GM12878 (cell line): Measurements from ENCODE around the gene RPL35A. TPM values are rescaled to one million over a fixed set of nuclear protein-coding genes. Genes with fewer than 3 reads are reported as not detected.

Source experiments
- ATAC-seq: fragments of 200-7000 bp; cut with Tn5 transposase; 3 replicates; pipeline ENCODE4 v1.9.1; 2020; ENCODE audit warnings: mild to moderate bottlenecking, moderate library complexity
- BruUV-seq: library from RNA; stranded (reverse); fragments of 400-500 nt; replicated peaks from 2 replicates; lab custom pipeline; 2021; lab: Mats Ljungman, UMichigan
- CTCF ChIA-PET: fragments of 300-600 bp; sonication (Branson Sonifier 250); formaldehyde crosslinking; extraction: SDS; loops from one replicate; lab custom pipeline; 2021; ENCODE audit warnings: inconsistent platforms; lab: Yijun Ruan, JAX
- POLR2A ChIA-PET: fragments of 350-600 bp; formaldehyde crosslinking; extraction: SDS; loops from one replicate; lab custom pipeline; 2021; ENCODE audit warnings: inconsistent platforms; lab: Charles Lee
- RAD21 ChIA-PET: fragments of 300-600 bp; sonication (Branson Sonifier 250); formaldehyde crosslinking; loops from one replicate; lab custom pipeline; 2023; ENCODE audit warnings: antibody characterized with exemption; ENCODE audit not compliant: unreplicated experiment; lab: Charles Lee
- SMC1A ChIA-PET: fragments of 300-600 bp; sonication (Branson Sonifier 250); formaldehyde crosslinking; loops from one replicate; lab custom pipeline; 2023; ENCODE audit not compliant: unreplicated experiment, uncharacterized antibody; lab: Charles Lee
- DNase-seq: peaks from one replicate; pipeline ENCODE4 v3.0.0-alpha.2; 2011; ENCODE audit warnings: low read depth, low spot score
- FAIRE-seq: peaks from 3 replicates; lab custom pipeline; 2011; peaks lifted over from hg19 to GRCh38; lab: Jason Lieb, UNC
- H2AFZ ChIP-seq: 2 replicates; pipeline ENCODE4 v1.6.0; 2011; ENCODE audit warnings: low read depth, low read length, control low read depth; ENCODE audit not compliant: control insufficient read depth
- H3K27ac ChIP-seq: 2 replicates; pipeline ENCODE4 v1.5.1; 2011; ENCODE audit warnings: control low read depth; ENCODE audit not compliant: control insufficient read depth, insufficient read depth
- H3K27me3 ChIP-seq, 2 experiments: replicated peaks in 1 of 2; 2 replicates each; pipeline versions ENCODE4 v1.6.0 to v1.6.1; 2011; ENCODE audit warnings: low read length in 1 of 2; ENCODE audit not compliant: control insufficient read depth in 2 of 2, insufficient read depth in 2 of 2
- H3K36me3 ChIP-seq, 2 experiments: 2 replicates each; pipeline ENCODE4 v1.5.1; 2011; ENCODE audit warnings: low read length in 1 of 2; ENCODE audit not compliant: control insufficient read depth in 2 of 2, insufficient read depth in 2 of 2
- H3K4me1 ChIP-seq: 2 replicates; pipeline ENCODE4 v1.6.1; 2011; ENCODE audit warnings: mild to moderate bottlenecking, low read length, moderate library complexity, mixed read lengths; ENCODE audit not compliant: control insufficient read depth, insufficient read depth
- H3K4me2 ChIP-seq: 2 replicates; pipeline ENCODE4 v1.6.0; 2011; ENCODE audit warnings: control low read depth; ENCODE audit not compliant: control insufficient read depth, insufficient read depth
- H3K4me3 ChIP-seq: fragments of 200-600 bp; sonication (generic); 2 replicates; pipeline ENCODE4 v1.5.1; 2016
- H3K79me2 ChIP-seq: 2 replicates; pipeline ENCODE4 v1.6.0; 2011; ENCODE audit warnings: low read length; ENCODE audit not compliant: control insufficient read depth, insufficient read depth
- H3K9ac ChIP-seq: 2 replicates; pipeline ENCODE4 v1.8.0; 2011; ENCODE audit warnings: low read length, control low read depth, mixed read lengths; ENCODE audit not compliant: control insufficient read depth, insufficient read depth
- H3K9me3 ChIP-seq: replicated peaks from 3 replicates; pipeline ENCODE4 v1.5.1; 2011; ENCODE audit warnings: mild to moderate bottlenecking, low read length; ENCODE audit not compliant: control insufficient read depth, insufficient read depth
- H4K20me1 ChIP-seq: 2 replicates; pipeline ENCODE4 v1.6.0; 2011; ENCODE audit not compliant: control insufficient read depth, insufficient read depth
- ATF7 ChIP-seq: fragments of 450-650 bp; IDR thresholded peaks from 2 replicates; pipeline ENCODE4 v1.6.1; 2016; ENCODE audit warnings: low read depth, mild to moderate bottlenecking
- CREB1 ChIP-seq: IDR thresholded peaks from 2 replicates; pipeline ENCODE4 v1.6.1; 2012; ENCODE audit warnings: low read depth, mild to moderate bottlenecking, inconsistent platforms
- ETV6 ChIP-seq, 2 experiments: fragments of 450-650 bp in 1 of 2; IDR thresholded peaks in 1 of 2; conservative IDR thresholded peaks in 1 of 2; 2 replicates each; pipeline ENCODE4 v1.6.1; 2014; ENCODE audit warnings: antibody characterized with exemption in 1 of 2, borderline replicate concordance in 1 of 2, low read depth in 1 of 2, mild to moderate bottlenecking in 1 of 2, moderate library complexity in 1 of 2
- HDGF ChIP-seq: fragments of 450-650 bp; IDR thresholded peaks from 2 replicates; pipeline ENCODE4 v1.6.1; 2016; ENCODE audit warnings: antibody characterized with exemption
- KAT2A ChIP-seq: conservative IDR thresholded peaks from 2 replicates; pipeline ENCODE4 v1.6.1; 2011; ENCODE audit warnings: low read depth, low read length; ENCODE audit not compliant: control insufficient read depth
- KLF5 ChIP-seq: fragments of 450-650 bp; IDR thresholded peaks from 2 replicates; pipeline ENCODE4 v1.6.1; 2014; ENCODE audit warnings: mild to moderate bottlenecking; ENCODE audit not compliant: partially characterized antibody
- NFYB ChIP-seq: IDR thresholded peaks from 2 replicates; pipeline ENCODE4 v1.6.1; 2011; ENCODE audit warnings: low read depth, mild to moderate bottlenecking, low read length, improper control_type of control experiment, moderate library complexity; ENCODE audit not compliant: insufficient read depth
- NKRF ChIP-seq: fragments of 450-650 bp; conservative IDR thresholded peaks from 2 replicates; pipeline ENCODE4 v1.6.1; 2017; ENCODE audit warnings: mild to moderate bottlenecking, moderate library complexity
- NR2C2 ChIP-seq: IDR thresholded peaks from 2 replicates; pipeline ENCODE4 v1.6.1; 2011; ENCODE audit warnings: borderline replicate concordance, low read depth; ENCODE audit not compliant: control insufficient read depth, insufficient read length
- NRF1 ChIP-seq: conservative IDR thresholded peaks from 2 replicates; pipeline ENCODE4 v1.6.1; 2011; ENCODE audit warnings: mild to moderate bottlenecking, low read depth, low read length, improper control_type of control experiment
- PML ChIP-seq: IDR thresholded peaks from 2 replicates; pipeline ENCODE4 v1.6.1; 2012; ENCODE audit warnings: low read length, inconsistent platforms
- POLR2AphosphoS5 ChIP-seq: IDR thresholded peaks from 2 replicates; pipeline ENCODE4 v1.6.1; 2011; ENCODE audit warnings: mild to moderate bottlenecking, low read length, inconsistent platforms
- RAD51 ChIP-seq: fragments of 450-650 bp; IDR thresholded peaks from 2 replicates; pipeline ENCODE4 v1.6.1; 2016; ENCODE audit warnings: moderate library complexity, mild to moderate bottlenecking, inconsistent platforms
- SMARCA5 ChIP-seq: fragments of 450-650 bp; IDR thresholded peaks from 2 replicates; pipeline ENCODE4 v1.6.1; 2017; ENCODE audit warnings: mild to moderate bottlenecking
- TCF7 ChIP-seq: IDR thresholded peaks from 2 replicates; pipeline ENCODE4 v1.6.1; 2014; ENCODE audit warnings: antibody characterized with exemption, borderline replicate concordance
- ZNF274 ChIP-seq: IDR thresholded peaks from one replicate; pipeline ENCODE4 v1.8.0; 2011; ENCODE audit not compliant: insufficient read length, insufficient read depth
- ZNF384 ChIP-seq: IDR thresholded peaks from 2 replicates; pipeline ENCODE4 v1.6.1; 2012; ENCODE audit warnings: low read depth, mild to moderate bottlenecking, low read length, improper control_type of control experiment, borderline replicate concordance
- ZNF622 ChIP-seq: fragments of 450-650 bp; IDR thresholded peaks from 2 replicates; pipeline ENCODE4 v1.6.1; 2017; ENCODE audit warnings: mild to moderate bottlenecking, inconsistent platforms
- WGBS: methylation state at CpG from one replicate; pipeline ENCODE4 v1.1.6; 2016; ENCODE audit warnings: low lambda C conversion rate; ENCODE audit not compliant: insufficient replicate concordance, insufficient coverage; ENCODE audit errors: missing lambda C conversion rate; 5-methylcytosine and 5-hydroxymethylcytosine counted together
- in situ Hi-C: fragments of 300-500 bp; cut with MboI; formaldehyde crosslinking; loops from 9 replicates; pipeline ENCODE4 v1.14.3; 2018; ENCODE audit warnings: mixed read lengths
- intact Hi-C: fragments of 100-400 bp; cut with micrococcal nuclease; formaldehyde crosslinking; loops from one replicate; pipeline ENCODE4 v1.14.2; 2022; ENCODE audit not compliant: unreplicated experiment
- polyA plus RNA-seq, 11 experiments: library from polyadenylated mRNA; depleted of rRNA in 4 of 11; unstranded in 6 of 11; stranded (reverse) in 5 of 11; fragments of >200 nt; fragmentation: Nextera tagmentation in 4 of 11; fragmentation: Illumina TruSeq in 1 of 11; extraction: Ambion mirVana in 4 of 11; extraction: Trizol in 1 of 11; gene quantifications; 1 replicate in 1 of 11; 2 replicates in 10 of 11; pipeline versions ENCODE4 v1.2.1 to v1.2.3, GENCODE V29; 2011 to 2016; ENCODE audit warnings: inconsistent platforms in 2 of 11, missing spikeins in 2 of 11, low read depth in 1 of 11
- total RNA-seq, 4 experiments: library from RNA; depleted of rRNA in 3 of 4; stranded (reverse); fragments of >200 nt in 3 of 4; fragmentation: Illumina TruSeq in 1 of 4; extraction: Trizol in 1 of 4; gene quantifications; 2 replicates each; pipeline versions ENCODE4 v1.2.1 to v1.2.3, GENCODE V29; 2013 to 2021
- TF ChIP-seq, protein P1 (sequence below): fragments of 450-650 bp; IDR thresholded peaks from 2 replicates; pipeline ENCODE4 v1.6.1; 2016; ENCODE audit warnings: mild to moderate bottlenecking

The RPL35A gene
- total and polyA plus RNA-seq, 10 of the 15 experiments (the other 5 are each of a cell fraction or from before 2014, with no cell fraction given), result 774 to 3,144 (median 1,843) TPM

- RAD21 ChIA-PET, result interaction anchor here (0.7 to 2.1 kb wide), 6 partner anchors 10 to 307 kb away, joined by 3 to 20 read pairs (median 4); no protein-coding TSS in a partner anchor
- FAIRE-seq (peak; percentile 85), ATAC-seq (peak; percentile 96), DNase-seq (peak; percentile 25)
- Histone ChIP-seq H2AFZ (no peak overlapping the region), H3K27ac (no peak overlapping the region), H4K20me1 (no peaks in the 10 kb centered on the region), H3K36me3 (no peaks in the 10 kb centered on the region), H3K79me2 (no peaks in the 10 kb centered on the region), H3K27me3 (no peaks in the 10 kb centered on the region), H3K4me2 (0 out of 2 replicates have a peak overlapping the region, but pooled peaks have one; percentile 2), H3K4me3 (no peak overlapping the region), H3K9ac (no peak overlapping the region), H3K4me1 (peaks cover 7% of the 10 kb centered on the region; the same call in 1 of the 2 replicates), H3K9me3 (no peaks in the 10 kb centered on the region)
- in situ Hi-C loops (no loop called here), intact Hi-C loops (loop anchor here (1.0 to 5.0 kb wide), 2 partner anchors 37 to 151 kb away; no protein-coding TSS in a partner anchor)
- CTCF ChIA-PET, result interaction anchor here (0.6 to 5.5 kb wide), 29 partner anchors 9 to 1161 kb away, joined by 3 to 71 read pairs (median 4); partner anchors contain the start of gene RPL35A
- no TSS peak for BruUV-seq
- whole genome bisulfite sequencing, result 1% methylated on average over 17 of the region's 17 CpGs
- SMC1A ChIA-PET, result interaction anchor here (0.6 to 1.6 kb wide), 11 partner anchors 18 to 307 kb away, joined by 3 to 14 read pairs (median 4); partner anchors contain the start of gene RPL35A
- POLR2A ChIA-PET, result interaction anchor here (0.8 kb wide), 1 partner anchor 36 kb away, joined by 4 read pairs; no protein-coding TSS in a partner anchor
- no peak for TF ChIP-seq NKRF
- TF ChIP-seq ETV6 (conservative IDR thresholded peaks at IDR 0.05 in 1 of 2, IDR thresholded peaks at IDR 0.05 in 1 of 2; ENCODE audit: borderline replicate concordance in 1 of 2, low read depth in 1 of 2), result no peak
- no peak for TF ChIP-seq NFYB
- TF ChIP-seq ZNF622, result no peak
- no peak for TF ChIP-seq POLR2AphosphoS5
- TF ChIP-seq HDGF, result no peak
- no peak for TF ChIP-seq KLF5
- no peak for TF ChIP-seq KAT2A
- peak; percentile 57 for TF ChIP-seq CREB1
- TF ChIP-seq, protein P1, sequence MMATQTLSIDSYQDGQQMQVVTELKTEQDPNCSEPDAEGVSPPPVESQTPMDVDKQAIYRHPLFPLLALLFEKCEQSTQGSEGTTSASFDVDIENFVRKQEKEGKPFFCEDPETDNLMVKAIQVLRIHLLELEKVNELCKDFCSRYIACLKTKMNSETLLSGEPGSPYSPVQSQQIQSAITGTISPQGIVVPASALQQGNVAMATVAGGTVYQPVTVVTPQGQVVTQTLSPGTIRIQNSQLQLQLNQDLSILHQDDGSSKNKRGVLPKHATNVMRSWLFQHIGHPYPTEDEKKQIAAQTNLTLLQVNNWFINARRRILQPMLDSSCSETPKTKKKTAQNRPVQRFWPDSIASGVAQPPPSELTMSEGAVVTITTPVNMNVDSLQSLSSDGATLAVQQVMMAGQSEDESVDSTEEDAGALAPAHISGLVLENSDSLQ, result peak; percentile 20; the same call in 1 of the 2 replicates
- no peak for TF ChIP-seq RAD51
- TF ChIP-seq ATF7, result no peak; the same call in 1 of the 2 replicates
- TF ChIP-seq TCF7, result no peak
- no peak for TF ChIP-seq ZNF274
- no peak for TF ChIP-seq NR2C2
- no peak for TF ChIP-seq NRF1
- peak; percentile 69; the same call in 1 of the 2 replicates for TF ChIP-seq SMARCA5
- TF ChIP-seq PML, result no peak
- no peak for TF ChIP-seq ZNF384
These were observed 43.8 kb upstream of the RPL35A start for GRCh38 chr3:197906023-197906849.
